ENCODE data around the gene ABCC4. TPM values are rescaled to one million over a fixed set of nuclear protein-coding genes. Genes with fewer than 3 reads are reported as not detected.

ABCC4 gene
- total and polyA plus RNA-seq, 2 experiments from 2014 or later, result 9.8 to 23.3 TPM

- no peaks in the 10 kb centered on the region for H3K79me2 ChIP-seq
- H3K4me2 ChIP-seq, result no peak overlapping the region
- H3K27ac ChIP-seq, result no peak overlapping the region
- no peaks in the 10 kb centered on the region for H3K9me2 ChIP-seq (replicated peaks; ENCODE audit: insufficient read depth)
- no peak overlapping the region for H2AFZ ChIP-seq
- no peaks in the 10 kb centered on the region for H3K9me3 ChIP-seq (ENCODE audit: low read depth)
- H3K36me3 ChIP-seq (replicated peaks; ENCODE audit: insufficient read depth, low read depth), result no peaks in the 10 kb centered on the region
- WGBS (ENCODE audit: low lambda C conversion rate, missing lambda C conversion rate), result 96% methylated on average over 5 of the region's 5 CpGs
- no peak overlapping the region for H3K4me3 ChIP-seq
- H3K27me3 ChIP-seq, result no peaks in the 10 kb centered on the region
- TF ChIP-seq CTCF (IDR thresholded peaks at IDR 0.05; ENCODE audit: poor library complexity) (no peak), EZH2phosphoT487 (IDR thresholded peaks at IDR 0.05; ENCODE audit: low read depth, severe bottlenecking, unreplicated experiment) (no peak), EZH2 (IDR thresholded peaks at IDR 0.05; ENCODE audit: borderline replicate concordance) (no peak)
- H3K4me1 ChIP-seq (ENCODE audit: insufficient read depth), result no peaks in the 10 kb centered on the region
- no peaks in the 10 kb centered on the region for H4K20me1 ChIP-seq (ENCODE audit: insufficient read depth, poor library complexity, severe bottlenecking)
- DNase-seq (ENCODE audit: low spot score), result no peak
Measured at GRCh38 chr13:95328386-95328785, 27.1 kb upstream of the ABCC4 start.

GRCh38 chr13:95327190-95327589, 25.9 kb upstream of the ABCC4 start:
- H3K79me2 ChIP-seq, result no peaks in the 10 kb centered on the region
- no peak for DNase-seq (ENCODE audit: low spot score)
- H3K4me2 ChIP-seq, result no peak overlapping the region
- H3K27ac ChIP-seq, result no peak overlapping the region
- 81% methylated on average over 10 of the region's 10 CpGs for WGBS (ENCODE audit: low lambda C conversion rate, missing lambda C conversion rate)
- no peaks in the 10 kb centered on the region for H3K9me2 ChIP-seq (replicated peaks; ENCODE audit: insufficient read depth)
- no peak overlapping the region for H3K4me3 ChIP-seq
- TF ChIP-seq EZH2 (IDR thresholded peaks at IDR 0.05; ENCODE audit: borderline replicate concordance) (no peak), EZH2phosphoT487 (IDR thresholded peaks at IDR 0.05; ENCODE audit: low read depth, severe bottlenecking, unreplicated experiment) (no peak), CTCF (IDR thresholded peaks at IDR 0.05; ENCODE audit: poor library complexity) (no peak)
- H3K4me1 ChIP-seq (ENCODE audit: insufficient read depth), result no peaks in the 10 kb centered on the region
- H3K36me3 ChIP-seq (replicated peaks; ENCODE audit: insufficient read depth, low read depth), result no peaks in the 10 kb centered on the region
- no peaks in the 10 kb centered on the region for H3K9me3 ChIP-seq (ENCODE audit: low read depth)
- H4K20me1 ChIP-seq (ENCODE audit: insufficient read depth, poor library complexity, severe bottlenecking), result no peaks in the 10 kb centered on the region
- no peaks in the 10 kb centered on the region for H3K27me3 ChIP-seq
- no peak overlapping the region for H2AFZ ChIP-seq

- 90% methylated on average over 5 of the region's 5 CpGs for WGBS (ENCODE audit: low lambda C conversion rate, missing lambda C conversion rate)
- Histone ChIP-seq H3K4me3 (no peak overlapping the region), H3K27ac (no peak overlapping the region)
Measured at GRCh38 chr13:95326695-95327094, 25.4 kb upstream of the ABCC4 start.

More at GRCh38 chr13:95326695-95327094, 25.4 kb upstream of the ABCC4 start:
- no peaks in the 10 kb centered on the region for H3K36me3 ChIP-seq (replicated peaks; ENCODE audit: insufficient read depth, low read depth)
- no peak overlapping the region for H2AFZ ChIP-seq
- H3K4me2 ChIP-seq, result no peak overlapping the region
- DNase-seq (ENCODE audit: low spot score), result no peak
- H3K27me3 ChIP-seq, result no peaks in the 10 kb centered on the region
- H3K9me3 ChIP-seq (ENCODE audit: low read depth), result no peaks in the 10 kb centered on the region
- H3K79me2 ChIP-seq, result no peaks in the 10 kb centered on the region
- H4K20me1 ChIP-seq (ENCODE audit: insufficient read depth, poor library complexity, severe bottlenecking), result no peaks in the 10 kb centered on the region
- H3K9me2 ChIP-seq (replicated peaks; ENCODE audit: insufficient read depth), result no peaks in the 10 kb centered on the region
- H3K4me1 ChIP-seq (ENCODE audit: insufficient read depth), result no peaks in the 10 kb centered on the region
- TF ChIP-seq EZH2 (IDR thresholded peaks at IDR 0.05; ENCODE audit: borderline replicate concordance) (no peak), EZH2phosphoT487 (IDR thresholded peaks at IDR 0.05; ENCODE audit: low read depth, severe bottlenecking, unreplicated experiment) (no peak), CTCF (IDR thresholded peaks at IDR 0.05; ENCODE audit: poor library complexity) (no peak)

Data from hepatocyte (in vitro differentiated cells).